Panc1 (cell line): Measurements from ENCODE around the gene CDK14. TPM values are rescaled to one million over a fixed set of nuclear protein-coding genes. Genes with fewer than 3 reads are reported as not detected.

Experiments
- ATAC-seq: fragments of 200-7000 bp; cut with Tn5 transposase; 2 replicates; pipeline ENCODE4 v1.9.1; 2020; ENCODE audit warnings: mild to moderate bottlenecking, moderate library complexity
- BruUV-seq: library from RNA; stranded (reverse); fragments of 400-500 nt; replicated peaks from 2 replicates; lab custom pipeline; 2021; lab: Mats Ljungman, UMichigan
- CTCF ChIA-PET: fragments of 300-600 bp; sonication (Branson Sonifier 250); formaldehyde crosslinking; loops from one replicate; lab custom pipeline; 2022; ENCODE audit warnings: antibody characterized with exemption; lab: Charles Lee
- POLR2A ChIA-PET: fragments of 300-600 bp; sonication (Branson Sonifier 250); formaldehyde crosslinking; loops from one replicate; lab custom pipeline; 2022; ENCODE audit warnings: antibody characterized with exemption; lab: Charles Lee
- DNase-seq: peaks from one replicate; pipeline ENCODE4 v3.0.0-alpha.2; 2010; ENCODE audit warnings: low read depth, low spot score
- H3K27ac ChIP-seq: 2 replicates; pipeline ENCODE4 v1.5.1; 2011; ENCODE audit warnings: mild to moderate bottlenecking, low read length, inconsistent platforms
- H3K27me3 ChIP-seq: fragments of 200-500 bp; sonication (Bioruptor generic); 2 replicates; pipeline ENCODE4 v1.6.0; 2014; ENCODE audit warnings: low read length, inconsistent platforms; ENCODE audit not compliant: control insufficient read depth, insufficient read depth
- H3K36me3 ChIP-seq: fragments of 200-500 bp; sonication (Bioruptor generic); 2 replicates; pipeline ENCODE4 v1.5.1; 2014; ENCODE audit warnings: inconsistent platforms, mild to moderate bottlenecking, low read length, moderate library complexity; ENCODE audit not compliant: control insufficient read depth, insufficient read depth
- H3K4me1 ChIP-seq: 2 replicates; pipeline ENCODE4 v1.5.1; 2011; ENCODE audit warnings: inconsistent platforms, mild to moderate bottlenecking, low read length, moderate library complexity; ENCODE audit not compliant: control insufficient read depth, insufficient read depth
- H3K4me3 ChIP-seq, 2 experiments: 2 replicates each; pipeline ENCODE4 v1.5.1; 2011 to 2012; ENCODE audit warnings: low read depth in 2 of 2, low read length in 2 of 2, mild to moderate bottlenecking in 2 of 2, inconsistent platforms in 1 of 2, moderate library complexity in 1 of 2
- H3K9me3 ChIP-seq: fragments of 200-500 bp; sonication (Bioruptor generic); 2 replicates; pipeline ENCODE4 v1.5.1; 2014; ENCODE audit warnings: low read depth, mild to moderate bottlenecking, inconsistent platforms, low read length, moderate library complexity; ENCODE audit not compliant: control insufficient read depth, insufficient read depth
- POLR2AphosphoS5 ChIP-seq: IDR thresholded peaks from 2 replicates; pipeline ENCODE4 v1.6.1; 2012; ENCODE audit warnings: mild to moderate bottlenecking, low read depth, low read length, moderate library complexity
- SIN3A ChIP-seq: IDR thresholded peaks from 2 replicates; pipeline ENCODE4 v1.6.1; 2012; ENCODE audit warnings: low read depth, mild to moderate bottlenecking, low read length, moderate library complexity, borderline replicate concordance; ENCODE audit not compliant: insufficient read depth
- TCF7L2 ChIP-seq: IDR thresholded peaks from 2 replicates; pipeline ENCODE4 v1.6.1; 2011; ENCODE audit warnings: mild to moderate bottlenecking, low read depth, low read length, inconsistent platforms
- in situ Hi-C: cut with HindIII; loops from 2 replicates; pipeline ENCODE4 v1.10.0; 2016; ENCODE audit warnings: low sequenced_read_pairs, low pct_unique_long_range_greater_than_20kb
- intact Hi-C: fragments of 100-400 bp; cut with micrococcal nuclease; formaldehyde crosslinking; loops from one replicate; pipeline ENCODE4 v1.10.0; 2022; ENCODE audit not compliant: unreplicated experiment
- total RNA-seq: library from RNA; stranded (reverse); gene quantifications from one replicate; pipeline ENCODE4 v1.2.1, GENCODE V29; 2021; ENCODE audit not compliant: unreplicated experiment
- TF ChIP-seq, protein P1 (sequence below): fragments of 450-650 bp; IDR thresholded peaks from 2 replicates; pipeline ENCODE4 v1.5.1; 2017; ENCODE audit warnings: mild to moderate bottlenecking
- TF ChIP-seq, protein P2 (sequence below), 2 experiments: IDR thresholded peaks; 2 replicates each; pipeline ENCODE4 v1.6.1; 2011 to 2012; ENCODE audit warnings: low read depth in 2 of 2, control low read depth in 1 of 2, low read length in 1 of 2, mild to moderate bottlenecking in 1 of 2, moderate library complexity in 1 of 2; ENCODE audit not compliant: insufficient read depth in 1 of 2

CDK14 gene
- total RNA-seq, 1 experiment from 2014 or later, result 3.0 TPM

DNA sequence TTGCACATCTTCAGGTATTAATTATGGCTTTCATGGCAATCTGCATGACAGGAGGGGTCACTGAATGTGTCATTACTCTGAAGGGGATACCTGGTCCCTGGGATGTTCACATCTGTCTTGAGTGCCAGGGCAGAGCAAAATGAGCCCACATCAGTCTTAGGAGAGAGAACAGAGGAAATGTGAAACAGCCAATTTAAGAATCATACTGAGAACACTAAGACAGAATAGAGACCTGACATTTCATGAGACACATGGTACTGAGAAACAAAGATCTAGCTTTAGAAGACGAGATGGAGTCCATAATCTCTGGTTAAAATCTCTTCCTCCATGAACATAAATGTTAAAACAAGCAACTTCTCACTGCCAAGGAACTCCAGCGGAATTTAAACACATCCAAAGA is 634.0 kb downstream of the CDK14 start:
- Histone ChIP-seq H3K36me3 (no peaks in the 10 kb centered on the region), H3K9me3 (no peaks in the 10 kb centered on the region), H3K27me3 (no peaks in the 10 kb centered on the region; the same call in 1 of the 2 replicates), H3K4me3 (no peak overlapping the region), H3K4me1 (no peaks in the 10 kb centered on the region), H3K27ac (no peak overlapping the region)
- intact Hi-C loops, result no loop called here
- TF ChIP-seq, protein P1, sequence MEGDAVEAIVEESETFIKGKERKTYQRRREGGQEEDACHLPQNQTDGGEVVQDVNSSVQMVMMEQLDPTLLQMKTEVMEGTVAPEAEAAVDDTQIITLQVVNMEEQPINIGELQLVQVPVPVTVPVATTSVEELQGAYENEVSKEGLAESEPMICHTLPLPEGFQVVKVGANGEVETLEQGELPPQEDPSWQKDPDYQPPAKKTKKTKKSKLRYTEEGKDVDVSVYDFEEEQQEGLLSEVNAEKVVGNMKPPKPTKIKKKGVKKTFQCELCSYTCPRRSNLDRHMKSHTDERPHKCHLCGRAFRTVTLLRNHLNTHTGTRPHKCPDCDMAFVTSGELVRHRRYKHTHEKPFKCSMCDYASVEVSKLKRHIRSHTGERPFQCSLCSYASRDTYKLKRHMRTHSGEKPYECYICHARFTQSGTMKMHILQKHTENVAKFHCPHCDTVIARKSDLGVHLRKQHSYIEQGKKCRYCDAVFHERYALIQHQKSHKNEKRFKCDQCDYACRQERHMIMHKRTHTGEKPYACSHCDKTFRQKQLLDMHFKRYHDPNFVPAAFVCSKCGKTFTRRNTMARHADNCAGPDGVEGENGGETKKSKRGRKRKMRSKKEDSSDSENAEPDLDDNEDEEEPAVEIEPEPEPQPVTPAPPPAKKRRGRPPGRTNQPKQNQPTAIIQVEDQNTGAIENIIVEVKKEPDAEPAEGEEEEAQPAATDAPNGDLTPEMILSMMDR, result no peak
- no peak for TF ChIP-seq TCF7L2
- TF ChIP-seq, protein P2, sequence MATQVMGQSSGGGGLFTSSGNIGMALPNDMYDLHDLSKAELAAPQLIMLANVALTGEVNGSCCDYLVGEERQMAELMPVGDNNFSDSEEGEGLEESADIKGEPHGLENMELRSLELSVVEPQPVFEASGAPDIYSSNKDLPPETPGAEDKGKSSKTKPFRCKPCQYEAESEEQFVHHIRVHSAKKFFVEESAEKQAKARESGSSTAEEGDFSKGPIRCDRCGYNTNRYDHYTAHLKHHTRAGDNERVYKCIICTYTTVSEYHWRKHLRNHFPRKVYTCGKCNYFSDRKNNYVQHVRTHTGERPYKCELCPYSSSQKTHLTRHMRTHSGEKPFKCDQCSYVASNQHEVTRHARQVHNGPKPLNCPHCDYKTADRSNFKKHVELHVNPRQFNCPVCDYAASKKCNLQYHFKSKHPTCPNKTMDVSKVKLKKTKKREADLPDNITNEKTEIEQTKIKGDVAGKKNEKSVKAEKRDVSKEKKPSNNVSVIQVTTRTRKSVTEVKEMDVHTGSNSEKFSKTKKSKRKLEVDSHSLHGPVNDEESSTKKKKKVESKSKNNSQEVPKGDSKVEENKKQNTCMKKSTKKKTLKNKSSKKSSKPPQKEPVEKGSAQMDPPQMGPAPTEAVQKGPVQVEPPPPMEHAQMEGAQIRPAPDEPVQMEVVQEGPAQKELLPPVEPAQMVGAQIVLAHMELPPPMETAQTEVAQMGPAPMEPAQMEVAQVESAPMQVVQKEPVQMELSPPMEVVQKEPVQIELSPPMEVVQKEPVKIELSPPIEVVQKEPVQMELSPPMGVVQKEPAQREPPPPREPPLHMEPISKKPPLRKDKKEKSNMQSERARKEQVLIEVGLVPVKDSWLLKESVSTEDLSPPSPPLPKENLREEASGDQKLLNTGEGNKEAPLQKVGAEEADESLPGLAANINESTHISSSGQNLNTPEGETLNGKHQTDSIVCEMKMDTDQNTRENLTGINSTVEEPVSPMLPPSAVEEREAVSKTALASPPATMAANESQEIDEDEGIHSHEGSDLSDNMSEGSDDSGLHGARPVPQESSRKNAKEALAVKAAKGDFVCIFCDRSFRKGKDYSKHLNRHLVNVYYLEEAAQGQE (IDR thresholded peaks at IDR 0.05; ENCODE audit: insufficient read depth in 1 of 2, low read depth in 2 of 2, low read length in 1 of 2), result no peak
- TF ChIP-seq SIN3A, result no peak
- no peak for ATAC-seq
- ChIA-PET CTCF (no interaction called here), POLR2A (no interaction called here)
- in situ Hi-C loops, result no loop called here
- DNase-seq, result no peak
- BruUV-seq, result no TSS peak

DNA sequence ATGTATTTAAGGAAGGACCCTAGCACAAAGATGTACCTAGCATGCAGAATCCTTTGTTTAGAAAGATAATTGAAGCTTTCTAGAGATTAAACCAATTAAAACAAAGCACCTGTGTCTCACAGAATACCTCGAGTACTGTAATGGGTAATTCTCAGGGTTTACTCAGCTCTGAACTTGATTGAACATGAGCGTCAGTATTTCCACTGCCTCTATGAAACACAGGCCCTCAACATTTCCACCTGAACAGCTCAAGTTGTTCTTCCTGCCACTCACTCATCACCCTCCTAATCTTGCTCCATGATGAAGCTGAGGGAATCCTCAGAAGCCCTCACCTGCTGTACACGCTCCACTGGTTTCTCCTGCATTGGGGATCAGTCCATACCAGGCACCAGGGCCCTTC is 634.4 kb downstream of the CDK14 start:
- no peaks in the 10 kb centered on the region for H3K9me3 ChIP-seq
- ATAC-seq (no peak), DNase-seq (no peak)
- intact Hi-C loops, result no loop called here
- H3K27me3 ChIP-seq, result no peaks in the 10 kb centered on the region; the same call in 1 of the 2 replicates
- no peak overlapping the region for H3K27ac ChIP-seq
- in situ Hi-C loops, result no loop called here
- BruUV-seq, result no TSS peak
- H3K36me3 ChIP-seq, result no peaks in the 10 kb centered on the region
- no peak overlapping the region for H3K4me3 ChIP-seq
- TF ChIP-seq, protein P2 (IDR thresholded peaks at IDR 0.05; ENCODE audit: insufficient read depth in 1 of 2, low read depth in 2 of 2, low read length in 1 of 2), result no peak
- TF ChIP-seq, protein P1, result no peak
- TF ChIP-seq POLR2AphosphoS5 (no peak), TCF7L2 (no peak), SIN3A (no peak)
- ChIA-PET CTCF (no interaction called here), POLR2A (no interaction called here)
- no peaks in the 10 kb centered on the region for H3K4me1 ChIP-seq
